Measurements from ENCODE around the gene STXBP6.
"Not testable (repeated sequence)": the region's sequence is repeated elsewhere in the genome, so short reads cannot be mapped to it uniquely, and the experiment has no call there.

Gene STXBP6

GRCh38 chr14:24966579-24966964, 83.4 kb downstream of the STXBP6 start:
- no peak overlapping the region for H3K4me3 ChIP-seq (ENCODE audit: low read depth, low read length)
- TF ChIP-seq CTCF (IDR thresholded peaks at IDR 0.05; ENCODE audit: borderline replicate concordance, insufficient read depth, low read depth, low read length), result no peak

- H3K4me3 ChIP-seq (ENCODE audit: low read depth, low read length), result no peak overlapping the region
- TF ChIP-seq CTCF (IDR thresholded peaks at IDR 0.05; ENCODE audit: borderline replicate concordance, insufficient read depth, low read depth, low read length), result no peak
Measured at GRCh38 chr14:24965934-24966578, 83.9 kb downstream of the STXBP6 start.

GRCh38 chr14:24965578-24965933, 84.4 kb downstream of the STXBP6 start:
- no peak for TF ChIP-seq CTCF (IDR thresholded peaks at IDR 0.05; ENCODE audit: borderline replicate concordance, insufficient read depth, low read depth, low read length)
- no peak overlapping the region for H3K4me3 ChIP-seq (ENCODE audit: low read depth, low read length)

GRCh38 chr14:24964591-24964990, 85.4 kb downstream of the STXBP6 start:
- no peak overlapping the region for H3K4me3 ChIP-seq (ENCODE audit: low read depth, low read length)
- no peak for TF ChIP-seq CTCF (IDR thresholded peaks at IDR 0.05; ENCODE audit: borderline replicate concordance, insufficient read depth, low read depth, low read length)

- no peak for TF ChIP-seq CTCF (IDR thresholded peaks at IDR 0.05; ENCODE audit: borderline replicate concordance, insufficient read depth, low read depth, low read length)
- no peak overlapping the region for H3K4me3 ChIP-seq (ENCODE audit: low read depth, low read length)
Measured at GRCh38 chr14:24964048-24964447, 85.9 kb downstream of the STXBP6 start.

GRCh38 chr14:24962118-24962517, 87.8 kb downstream of the STXBP6 start:
- not testable (repeated sequence) for H3K4me3 ChIP-seq (ENCODE audit: low read depth, low read length)

GRCh38 chr14:24960816-24961215, 89.1 kb downstream of the STXBP6 start:
- no peak overlapping the region for H3K4me3 ChIP-seq (ENCODE audit: low read depth, low read length)
- TF ChIP-seq CTCF (IDR thresholded peaks at IDR 0.05; ENCODE audit: borderline replicate concordance, insufficient read depth, low read depth, low read length), result no peak

Data from GM12875 (cell line).